DOHH2 (cell line): Measurements from ENCODE around the gene CCDC12.

Source experiments
- H3F3A ChIP-seq: fragments of 200-600 bp; sonication (generic), shearing (Covaris generic); 2 replicates; pipeline ENCODE4 v1.6.0; 2016; ENCODE audit warnings: antibody characterized with exemption, mild to moderate bottlenecking; ENCODE audit not compliant: control insufficient read depth, insufficient read depth
- H3K27ac ChIP-seq: fragments of 200-600 bp; sonication (generic); 2 replicates; pipeline ENCODE4 v1.5.1; 2014; ENCODE audit warnings: low read depth, mild to moderate bottlenecking, low read length, moderate library complexity
- H3K27me3 ChIP-seq: fragments of 200-600 bp; sonication (generic); 2 replicates; pipeline ENCODE4 v1.6.1; 2014; ENCODE audit warnings: mild to moderate bottlenecking, low read length, mixed read lengths; ENCODE audit not compliant: control insufficient read depth
- H3K36me3 ChIP-seq: fragments of 200-600 bp; sonication (generic); 2 replicates; pipeline ENCODE4 v1.6.1; 2014; ENCODE audit warnings: mild to moderate bottlenecking, low read length, moderate library complexity, mixed read lengths; ENCODE audit not compliant: control insufficient read depth
- H3K4me1 ChIP-seq: fragments of 200-600 bp; sonication (generic); 2 replicates; pipeline ENCODE4 v1.6.1; 2014; ENCODE audit warnings: mild to moderate bottlenecking, low read length, mixed read lengths; ENCODE audit not compliant: control insufficient read depth
- H3K4me2 ChIP-seq: fragments of 200-600 bp; sonication (generic); 2 replicates; pipeline ENCODE4 v1.6.0; 2014; ENCODE audit warnings: mild to moderate bottlenecking, low read length, moderate library complexity
- H3K4me3 ChIP-seq: fragments of 200-600 bp; sonication (generic); 2 replicates; pipeline ENCODE4 v1.5.1; 2014; ENCODE audit warnings: mild to moderate bottlenecking, low read length, mixed read lengths
- H3K79me2 ChIP-seq: fragments of 200-600 bp; sonication (generic); 2 replicates; pipeline ENCODE4 v1.6.1; 2014; ENCODE audit warnings: mild to moderate bottlenecking, low read length, mixed read lengths; ENCODE audit not compliant: control insufficient read depth
- H3K9me2 ChIP-seq: fragments of 200-600 bp; sonication (generic); replicated peaks from 2 replicates; pipeline ENCODE4 v1.6.1; 2014; ENCODE audit warnings: mild to moderate bottlenecking, low read length, mixed read lengths; ENCODE audit not compliant: control insufficient read depth
- H3K9me3 ChIP-seq: fragments of 200-600 bp; sonication (generic); 2 replicates; pipeline ENCODE4 v1.6.1; 2014; ENCODE audit warnings: antibody characterized with exemption, low read length, mixed read lengths; ENCODE audit not compliant: control insufficient read depth, insufficient read depth
- H4K20me1 ChIP-seq: fragments of 200-600 bp; sonication (generic); 2 replicates; pipeline ENCODE4 v1.6.0; 2014; ENCODE audit warnings: low read depth, mild to moderate bottlenecking, antibody characterized with exemption, low read length, moderate library complexity; ENCODE audit not compliant: control insufficient read depth, insufficient read depth
- EZH2phosphoT487 ChIP-seq: fragments of 200-600 bp; sonication (generic); IDR thresholded peaks from 2 replicates; pipeline ENCODE4 v1.6.1; 2017; ENCODE audit warnings: borderline replicate concordance, mild to moderate bottlenecking, antibody characterized with exemption, low read length, moderate library complexity, mixed read lengths
- TF ChIP-seq, protein P1 (sequence below): fragments of 200-600 bp; sonication (generic); IDR thresholded peaks from one replicate; pipeline ENCODE4 v1.5.1; 2014; ENCODE audit warnings: antibody characterized with exemption, mild to moderate bottlenecking, low read depth, low read length; ENCODE audit not compliant: poor library complexity, severe bottlenecking

CCDC12 gene

DNA sequence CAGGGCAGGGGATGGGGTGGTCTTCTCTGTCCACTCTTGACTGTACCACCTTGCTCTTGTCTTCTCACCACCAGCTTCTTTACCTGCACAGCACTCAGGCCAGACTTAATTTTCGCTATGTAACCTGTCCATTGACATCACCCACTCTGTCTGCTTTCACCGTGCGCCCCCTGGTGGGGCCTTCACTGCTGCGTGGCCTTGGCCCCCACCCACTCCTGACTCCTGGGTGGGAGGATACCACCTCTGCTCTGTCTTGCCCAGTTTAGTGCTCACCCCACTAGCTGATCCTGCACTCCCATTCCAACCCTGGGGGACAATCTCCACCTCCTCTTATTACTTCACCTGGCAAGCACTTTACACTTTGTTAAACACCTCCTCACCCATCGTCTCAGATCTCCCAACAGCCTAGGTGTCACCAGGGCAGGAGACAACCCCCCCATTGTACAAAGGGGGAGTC is 81.3 kb downstream of the CCDC12 start:
- Histone ChIP-seq H3F3A (no peaks in the 10 kb centered on the region), H3K4me2 (no peak overlapping the region), H3K4me3 (no peak overlapping the region), H3K27ac (no peak overlapping the region), H4K20me1 (no peaks in the 10 kb centered on the region), H3K79me2 (no peaks in the 10 kb centered on the region), H3K36me3 (no peaks in the 10 kb centered on the region), H3K27me3 (peaks cover 44% of the 10 kb centered on the region), H3K9me3 (no peaks in the 10 kb centered on the region), H3K9me2 (no peaks in the 10 kb centered on the region), H3K4me1 (peaks cover 22% of the 10 kb centered on the region)
- TF ChIP-seq, protein P1, sequence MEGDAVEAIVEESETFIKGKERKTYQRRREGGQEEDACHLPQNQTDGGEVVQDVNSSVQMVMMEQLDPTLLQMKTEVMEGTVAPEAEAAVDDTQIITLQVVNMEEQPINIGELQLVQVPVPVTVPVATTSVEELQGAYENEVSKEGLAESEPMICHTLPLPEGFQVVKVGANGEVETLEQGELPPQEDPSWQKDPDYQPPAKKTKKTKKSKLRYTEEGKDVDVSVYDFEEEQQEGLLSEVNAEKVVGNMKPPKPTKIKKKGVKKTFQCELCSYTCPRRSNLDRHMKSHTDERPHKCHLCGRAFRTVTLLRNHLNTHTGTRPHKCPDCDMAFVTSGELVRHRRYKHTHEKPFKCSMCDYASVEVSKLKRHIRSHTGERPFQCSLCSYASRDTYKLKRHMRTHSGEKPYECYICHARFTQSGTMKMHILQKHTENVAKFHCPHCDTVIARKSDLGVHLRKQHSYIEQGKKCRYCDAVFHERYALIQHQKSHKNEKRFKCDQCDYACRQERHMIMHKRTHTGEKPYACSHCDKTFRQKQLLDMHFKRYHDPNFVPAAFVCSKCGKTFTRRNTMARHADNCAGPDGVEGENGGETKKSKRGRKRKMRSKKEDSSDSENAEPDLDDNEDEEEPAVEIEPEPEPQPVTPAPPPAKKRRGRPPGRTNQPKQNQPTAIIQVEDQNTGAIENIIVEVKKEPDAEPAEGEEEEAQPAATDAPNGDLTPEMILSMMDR: peak; percentile 99
- no peak for TF ChIP-seq EZH2phosphoT487

- TF ChIP-seq, protein P1: no peak
- no peak for TF ChIP-seq EZH2phosphoT487
- Histone ChIP-seq H3K9me3 (no peaks in the 10 kb centered on the region), H3K9me2 (no peaks in the 10 kb centered on the region), H3K27me3 (peaks cover 49% of the 10 kb centered on the region), H3K36me3 (no peaks in the 10 kb centered on the region), H3F3A (no peaks in the 10 kb centered on the region), H3K4me1 (peaks cover 22% of the 10 kb centered on the region), H3K27ac (no peak overlapping the region), H3K79me2 (no peaks in the 10 kb centered on the region), H3K4me2 (no peak overlapping the region), H4K20me1 (no peaks in the 10 kb centered on the region), H3K4me3 (no peak overlapping the region)
Measured at GRCh38 chr3:46894256-46894655, 82.3 kb downstream of the CCDC12 start.

DNA sequence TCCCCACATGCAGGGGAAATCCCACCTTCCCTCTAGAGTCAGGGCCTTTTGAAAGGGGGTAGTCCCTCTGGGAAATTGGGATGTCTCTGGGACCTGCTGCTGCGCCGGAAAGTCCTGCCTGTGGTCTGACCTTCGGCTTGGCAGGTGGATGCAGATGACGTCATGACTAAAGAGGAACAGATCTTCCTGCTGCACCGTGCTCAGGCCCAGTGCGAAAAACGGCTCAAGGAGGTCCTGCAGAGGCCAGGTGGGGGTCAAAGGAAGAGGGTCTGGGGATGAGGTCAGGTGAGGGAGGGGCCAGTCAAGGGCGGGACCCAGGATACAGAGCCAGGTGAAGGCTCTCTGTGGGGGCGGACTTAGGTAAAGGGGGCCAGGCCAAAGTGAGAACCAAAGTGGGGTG is 82.8 kb downstream of the CCDC12 start:
- H3K4me1 ChIP-seq: peaks cover 17% of the 10 kb centered on the region
- peaks cover 44% of the 10 kb centered on the region for H3K27me3 ChIP-seq
- H3K36me3 ChIP-seq: no peaks in the 10 kb centered on the region
- no peaks in the 10 kb centered on the region for H3K9me2 ChIP-seq
- no peaks in the 10 kb centered on the region for H3K79me2 ChIP-seq
- H3K4me3 ChIP-seq: no peak overlapping the region
- no peaks in the 10 kb centered on the region for H3K9me3 ChIP-seq
- H4K20me1 ChIP-seq: no peaks in the 10 kb centered on the region
- TF ChIP-seq EZH2phosphoT487: no peak
- TF ChIP-seq, protein P1: no peak
- H3F3A ChIP-seq: no peaks in the 10 kb centered on the region
- no peak overlapping the region for H3K4me2 ChIP-seq
- H3K27ac ChIP-seq: no peak overlapping the region
